ENCODE data around the gene NOL9.
A peak's percentile ranks its signal among the peaks of the same experiment; 100 is the strongest.

Gene NOL9

GRCh38 chr1:6594977-6595740 is 40.8 kb upstream of the NOL9 start:
- ATAC-seq: no peak

GRCh38 chr1:6593810-6594209 is 39.5 kb upstream of the NOL9 start:
- no peak for DNase-seq
- H3K27me3 Mint-ChIP-seq: no peaks in the 10 kb centered on the region
- H3K36me3 Mint-ChIP-seq (ENCODE audit: low read depth): peaks cover 41% of the 10 kb centered on the region
- H3K9me3 Mint-ChIP-seq: no peaks in the 10 kb centered on the region
- peaks cover 21% of the 10 kb centered on the region for H3K4me1 Mint-ChIP-seq
- no peak overlapping the region for H3K4me3 Mint-ChIP-seq
- ATAC-seq: no peak
- H3K27ac Mint-ChIP-seq: no peak overlapping the region

More at GRCh38 chr1:6594977-6595740, 40.8 kb upstream of the NOL9 start:
- Mint-ChIP-seq H3K4me1 (peaks cover 33% of the 10 kb centered on the region), H3K4me3 (no peak overlapping the region), H3K36me3 (ENCODE audit: low read depth) (peaks cover 48% of the 10 kb centered on the region), H3K27ac (no peak overlapping the region), H3K27me3 (no peaks in the 10 kb centered on the region), H3K9me3 (no peaks in the 10 kb centered on the region)
- no peak for DNase-seq

GRCh38 chr1:6592865-6593593 is 38.7 kb upstream of the NOL9 start:
- DNase-seq: no peak
- no peaks in the 10 kb centered on the region for H3K9me3 Mint-ChIP-seq
- no peaks in the 10 kb centered on the region for H3K27me3 Mint-ChIP-seq
- peaks cover 39% of the 10 kb centered on the region for H3K36me3 Mint-ChIP-seq (ENCODE audit: low read depth)
- no peak overlapping the region for H3K27ac Mint-ChIP-seq
- peaks cover 18% of the 10 kb centered on the region for H3K4me1 Mint-ChIP-seq
- no peak for ATAC-seq
- H3K4me3 Mint-ChIP-seq: no peak overlapping the region

- DNase-seq: no peak
- no peaks in the 10 kb centered on the region for H3K27me3 Mint-ChIP-seq
- ATAC-seq: no peak
- peaks cover 16% of the 10 kb centered on the region for H3K4me1 Mint-ChIP-seq
- H3K9me3 Mint-ChIP-seq: no peaks in the 10 kb centered on the region
- no peak overlapping the region for H3K27ac Mint-ChIP-seq
- no peak overlapping the region for H3K4me3 Mint-ChIP-seq
- H3K36me3 Mint-ChIP-seq (ENCODE audit: low read depth): peaks cover 33% of the 10 kb centered on the region
Measured at GRCh38 chr1:6592441-6592840, 38.1 kb upstream of the NOL9 start.

- DNase-seq: no peak
Measured at GRCh38 chr1:6591644-6592043, 37.3 kb upstream of the NOL9 start.

GRCh38 chr1:6591222-6591621 is 36.9 kb upstream of the NOL9 start:
- H3K4me3 Mint-ChIP-seq: no peak overlapping the region
- peaks cover 8% of the 10 kb centered on the region for H3K4me1 Mint-ChIP-seq
- no peak for ATAC-seq
- no peak for DNase-seq
- H3K27ac Mint-ChIP-seq: no peak overlapping the region
- peaks cover 26% of the 10 kb centered on the region for H3K36me3 Mint-ChIP-seq (ENCODE audit: low read depth)
- H3K27me3 Mint-ChIP-seq: no peaks in the 10 kb centered on the region
- H3K9me3 Mint-ChIP-seq: no peaks in the 10 kb centered on the region

More at GRCh38 chr1:6591644-6592043, 37.3 kb upstream of the NOL9 start:
- H3K9me3 Mint-ChIP-seq: no peaks in the 10 kb centered on the region
- H3K36me3 Mint-ChIP-seq (ENCODE audit: low read depth): peaks cover 29% of the 10 kb centered on the region
- H3K27ac Mint-ChIP-seq: no peak overlapping the region
- no peaks in the 10 kb centered on the region for H3K27me3 Mint-ChIP-seq
- no peak for ATAC-seq
- no peak overlapping the region for H3K4me3 Mint-ChIP-seq
- peaks cover 11% of the 10 kb centered on the region for H3K4me1 Mint-ChIP-seq

GRCh38 chr1:6590046-6590445 is 35.7 kb upstream of the NOL9 start:
- Mint-ChIP-seq H3K4me1 (peaks cover 7% of the 10 kb centered on the region), H3K36me3 (ENCODE audit: low read depth) (peaks cover 16% of the 10 kb centered on the region), H3K27ac (no peak overlapping the region), H3K4me3 (no peak overlapping the region), H3K27me3 (no peaks in the 10 kb centered on the region), H3K9me3 (no peaks in the 10 kb centered on the region)
- DNase-seq: no peak
- ATAC-seq: no peak

GRCh38 chr1:6588893-6589520 is 34.7 kb upstream of the NOL9 start:
- Mint-ChIP-seq H3K27me3 (no peaks in the 10 kb centered on the region), H3K36me3 (ENCODE audit: low read depth) (peaks cover 12% of the 10 kb centered on the region), H3K4me1 (peaks cover 7% of the 10 kb centered on the region), H3K4me3 (no peak overlapping the region), H3K9me3 (no peaks in the 10 kb centered on the region), H3K27ac (no peak overlapping the region)
- no peak for DNase-seq
- ATAC-seq: no peak

- Mint-ChIP-seq H3K9me3 (no peaks in the 10 kb centered on the region), H3K27ac (peak overlapping the region; percentile 54), H3K36me3 (ENCODE audit: low read depth) (peaks cover 9% of the 10 kb centered on the region), H3K4me1 (peaks cover 7% of the 10 kb centered on the region), H3K4me3 (no peak overlapping the region), H3K27me3 (no peaks in the 10 kb centered on the region)
- DNase-seq (no peak), ATAC-seq (no peak)
Measured at GRCh38 chr1:6588128-6588892, 34.0 kb upstream of the NOL9 start.

- no peak overlapping the region for H3K4me3 Mint-ChIP-seq
- H3K36me3 Mint-ChIP-seq (ENCODE audit: low read depth): peaks cover 10% of the 10 kb centered on the region
Measured at GRCh38 chr1:6587261-6588005, 33.1 kb upstream of the NOL9 start.

GRCh38 chr1:6586404-6586816 is 32.1 kb upstream of the NOL9 start:
- no peak overlapping the region for H3K27ac Mint-ChIP-seq

More at GRCh38 chr1:6587261-6588005, 33.1 kb upstream of the NOL9 start:
- H3K27me3 Mint-ChIP-seq: no peaks in the 10 kb centered on the region
- H3K9me3 Mint-ChIP-seq: no peaks in the 10 kb centered on the region
- DNase-seq: no peak
- peaks cover 9% of the 10 kb centered on the region for H3K4me1 Mint-ChIP-seq
- peak overlapping the region; percentile 54 for H3K27ac Mint-ChIP-seq
- no peak for ATAC-seq

GRCh38 chr1:6585841-6586240 is 31.5 kb upstream of the NOL9 start:
- Mint-ChIP-seq H3K4me3 (no peak overlapping the region), H3K4me1 (peaks cover 21% of the 10 kb centered on the region)

More at GRCh38 chr1:6586404-6586816, 32.1 kb upstream of the NOL9 start:
- H3K27me3 Mint-ChIP-seq: no peaks in the 10 kb centered on the region
- no peak overlapping the region for H3K4me3 Mint-ChIP-seq
- DNase-seq (no peak), ATAC-seq (no peak)
- peaks cover 10% of the 10 kb centered on the region for H3K36me3 Mint-ChIP-seq (ENCODE audit: low read depth)
- H3K4me1 Mint-ChIP-seq: peaks cover 16% of the 10 kb centered on the region
- no peaks in the 10 kb centered on the region for H3K9me3 Mint-ChIP-seq

GRCh38 chr1:6585081-6585722 is 30.9 kb upstream of the NOL9 start:
- peaks cover 10% of the 10 kb centered on the region for H3K36me3 Mint-ChIP-seq (ENCODE audit: low read depth)
- H3K9me3 Mint-ChIP-seq: no peaks in the 10 kb centered on the region
- H3K4me1 Mint-ChIP-seq: peaks cover 23% of the 10 kb centered on the region
- no peak overlapping the region for H3K4me3 Mint-ChIP-seq
- no peak for DNase-seq
- no peak for ATAC-seq
- H3K27ac Mint-ChIP-seq: no peak overlapping the region
- no peaks in the 10 kb centered on the region for H3K27me3 Mint-ChIP-seq

More at GRCh38 chr1:6585841-6586240, 31.5 kb upstream of the NOL9 start:
- Mint-ChIP-seq H3K27ac (no peak overlapping the region), H3K9me3 (no peaks in the 10 kb centered on the region), H3K36me3 (ENCODE audit: low read depth) (peaks cover 10% of the 10 kb centered on the region), H3K27me3 (no peaks in the 10 kb centered on the region)
- ATAC-seq: no peak
- DNase-seq: no peak
